Fibroblast of the aortic adventitia (primary cell): Measurements from ENCODE around the gene NHLRC2. TPM values are rescaled to one million over a fixed set of nuclear protein-coding genes. Genes with fewer than 3 reads are reported as not detected.

Experiments used
- DNase-seq: peaks from one replicate; pipeline ENCODE4 v3.0.0-alpha.2; 2010; ENCODE audit warnings: low read depth
- H3K4me3 ChIP-seq: 2 replicates; pipeline ENCODE4 v1.5.1; 2011; ENCODE audit warnings: low read depth, mild to moderate bottlenecking, control low read depth, low read length, moderate library complexity
- CTCF ChIP-seq: IDR thresholded peaks from 2 replicates; pipeline ENCODE4 v1.5.1; 2011; ENCODE audit warnings: mild to moderate bottlenecking, low read length, control low read depth, inconsistent platforms; ENCODE audit not compliant: insufficient read depth
- total RNA-seq: library from RNA; depleted of rRNA; stranded (reverse); fragments of >200 nt; gene quantifications from 2 replicates; pipeline ENCODE4 v1.2.3, GENCODE V29; 2012; ENCODE audit warnings: low replicate concordance

NHLRC2 gene
- total RNA-seq, 1 donor, result 26.3 TPM

- no peak for TF ChIP-seq CTCF
- no peak for DNase-seq
- H3K4me3 ChIP-seq, result no peak overlapping the region
Measured at GRCh38 chr10:113914956-113915355, 60.5 kb downstream of the NHLRC2 start.

DNA sequence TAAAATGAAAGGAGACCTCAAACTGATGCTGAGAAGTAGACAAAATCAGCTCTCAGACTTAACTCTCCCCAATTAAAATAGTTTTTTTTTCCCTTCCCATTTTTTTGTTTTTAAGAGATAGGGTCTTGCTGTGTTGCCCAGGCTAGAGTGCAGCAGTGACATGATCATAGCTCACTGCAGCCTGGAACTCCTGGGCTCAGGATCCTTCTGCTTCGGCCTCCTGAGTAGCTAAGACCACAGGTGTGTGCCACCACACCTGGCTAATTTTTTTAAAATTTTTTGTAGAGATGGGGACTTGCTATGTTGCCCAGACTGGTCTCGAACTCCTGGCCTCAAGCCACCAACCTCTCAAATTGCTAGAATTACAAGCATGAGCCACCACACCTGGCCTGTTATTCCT lies 61.1 kb downstream of the NHLRC2 start:
- H3K4me3 ChIP-seq, result no peak overlapping the region
- no peak for TF ChIP-seq CTCF
- no peak for DNase-seq

DNA sequence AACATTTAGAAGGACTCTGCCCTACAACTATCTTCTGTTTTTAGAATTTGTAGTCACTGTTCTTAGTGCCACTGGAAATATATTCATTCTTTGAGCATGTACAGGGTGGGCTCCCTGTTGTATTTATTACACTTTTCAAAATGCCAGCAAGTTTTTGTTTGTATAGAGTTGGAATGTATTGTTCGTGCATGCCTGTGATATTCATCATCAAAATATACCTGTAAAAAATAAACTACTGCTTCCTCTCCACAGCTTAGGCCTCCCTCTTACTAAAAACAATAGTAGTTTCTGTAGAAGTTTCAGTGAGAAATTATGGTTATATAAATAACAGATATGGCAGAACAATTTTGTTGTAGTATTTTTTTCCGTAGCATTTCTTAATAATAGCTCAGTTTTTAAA lies 61.6 kb downstream of the NHLRC2 start:
- TF ChIP-seq CTCF, result no peak
- no peak for DNase-seq
- H3K4me3 ChIP-seq, result no peak overlapping the region

DNA sequence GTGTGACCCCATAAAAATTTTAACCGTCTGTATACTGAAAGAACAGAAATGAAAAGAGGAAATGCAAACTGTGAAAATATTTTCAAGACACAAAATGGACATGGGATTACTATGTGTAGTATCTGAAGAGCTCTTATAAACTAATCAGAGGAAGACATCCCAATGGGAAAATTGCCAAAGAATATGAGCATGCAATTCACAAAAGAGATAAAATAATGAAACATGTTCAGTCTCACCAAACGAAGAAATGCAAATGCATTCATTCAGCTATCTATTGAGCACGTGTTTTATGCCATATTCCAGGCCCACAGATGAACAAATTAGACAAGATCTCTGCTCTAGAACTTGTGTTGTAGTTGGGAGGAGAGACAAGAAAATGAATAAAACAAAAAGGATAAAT lies 63.2 kb downstream of the NHLRC2 start:
- DNase-seq, result no peak
- no peak for TF ChIP-seq CTCF
- H3K4me3 ChIP-seq, result no peak overlapping the region

DNA sequence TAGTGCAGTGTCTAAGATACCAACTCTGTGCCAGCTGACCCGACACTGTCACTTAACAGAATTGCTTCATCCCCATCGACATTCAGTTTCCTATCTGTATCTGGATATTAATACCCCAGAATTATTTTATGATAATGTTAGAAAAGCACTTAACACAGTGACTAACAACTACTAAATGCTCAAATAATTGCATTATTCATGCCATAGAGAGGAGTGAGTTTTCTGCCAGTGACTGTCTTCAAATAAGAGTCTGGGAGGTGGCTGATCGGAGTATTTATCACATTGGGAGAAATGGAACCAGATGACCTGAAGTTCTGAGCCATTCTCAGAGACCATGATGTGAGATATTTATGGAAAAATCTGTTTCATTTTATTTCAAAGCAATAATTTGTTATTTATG lies 65.7 kb downstream of the NHLRC2 start:
- no peak for TF ChIP-seq CTCF
- DNase-seq, result no peak
- H3K4me3 ChIP-seq, result no peak overlapping the region

GRCh38 chr10:113920875-113921274 lies 66.4 kb downstream of the NHLRC2 start:
- no peak overlapping the region for H3K4me3 ChIP-seq
- DNase-seq, result no peak
- TF ChIP-seq CTCF, result no peak

GRCh38 chr10:113921561-113922370 lies 67.3 kb downstream of the NHLRC2 start:
- no peak for DNase-seq
- no peak overlapping the region for H3K4me3 ChIP-seq
- TF ChIP-seq CTCF, result no peak
